H9 (cell line): ENCODE measurements around the gene SNTG2. TPM values are rescaled to one million over a fixed set of nuclear protein-coding genes. Genes with fewer than 3 reads are reported as not detected.

ENCODE experiments used
- DNase-seq: peaks from one replicate; pipeline ENCODE4 v3.0.0-alpha.2; 2017
- H2AFZ ChIP-seq: one replicate; pipeline ENCODE4 v1.6.1; 2013; ENCODE audit warnings: mild to moderate bottlenecking, low read length, control low read depth, moderate library complexity
- H2AK5ac ChIP-seq: 2 replicates; pipeline ENCODE4 v1.6.1; 2013; ENCODE audit warnings: low read length, control low read depth, mixed read lengths; ENCODE audit not compliant: insufficient read length
- H2BK120ac ChIP-seq: one replicate; pipeline ENCODE4 v1.6.1; 2013; ENCODE audit warnings: low read depth, mild to moderate bottlenecking, low read length, control low read depth, inconsistent platforms; ENCODE audit not compliant: poor library complexity, severe bottlenecking
- H2BK12ac ChIP-seq: 2 replicates; pipeline ENCODE4 v1.6.1; 2013; ENCODE audit warnings: low read length, control low read depth, mixed read lengths, low read depth; ENCODE audit not compliant: insufficient read length
- H2BK15ac ChIP-seq: 2 replicates; pipeline ENCODE4 v1.6.1; 2013; ENCODE audit warnings: low read depth, low read length, control low read depth
- H2BK20ac ChIP-seq: one replicate; pipeline ENCODE4 v1.6.1; 2013; ENCODE audit warnings: low read depth, mild to moderate bottlenecking, low read length, control low read depth, inconsistent platforms; ENCODE audit not compliant: poor library complexity, severe bottlenecking
- H2BK5ac ChIP-seq: 2 replicates; pipeline ENCODE4 v1.6.1; 2013; ENCODE audit warnings: low read length, control low read depth, mixed read lengths; ENCODE audit not compliant: insufficient read length
- H3K14ac ChIP-seq: 2 replicates; pipeline ENCODE4 v1.6.1; 2013; ENCODE audit warnings: low read length, control low read depth; ENCODE audit not compliant: insufficient read depth
- H3K18ac ChIP-seq: 2 replicates; pipeline ENCODE4 v1.6.1; 2013; ENCODE audit warnings: low read depth, mild to moderate bottlenecking, mixed read lengths, low read length, control low read depth; ENCODE audit not compliant: insufficient read length
- H3K23ac ChIP-seq: 2 replicates; pipeline ENCODE4 v1.6.1; 2013; ENCODE audit warnings: low read length, control low read depth, mixed read lengths, low read depth; ENCODE audit not compliant: insufficient read length
- H3K23me2 ChIP-seq: 2 replicates; pipeline ENCODE4 v1.6.1; 2013; ENCODE audit warnings: low read depth, mild to moderate bottlenecking, mixed read lengths, low read length, control low read depth; ENCODE audit not compliant: insufficient read length, poor library complexity, severe bottlenecking
- H3K27ac ChIP-seq: 2 replicates; pipeline ENCODE4 v1.5.1; 2013; ENCODE audit warnings: low read length, control low read depth, mixed read lengths, low read depth; ENCODE audit not compliant: insufficient read length
- H3K27me3 ChIP-seq: 2 replicates; pipeline ENCODE4 v1.6.1; 2013; ENCODE audit warnings: low read length, control low read depth, inconsistent platforms; ENCODE audit not compliant: insufficient read depth
- H3K4ac ChIP-seq: 2 replicates; pipeline ENCODE4 v1.6.1; 2013; ENCODE audit warnings: low read depth, mild to moderate bottlenecking, control low read depth, inconsistent platforms, low read length, moderate library complexity
- H3K4me1 ChIP-seq: 2 replicates; pipeline ENCODE4 v1.6.1; 2013; ENCODE audit warnings: low read length, control low read depth, inconsistent platforms; ENCODE audit not compliant: insufficient read depth
- H3K4me2 ChIP-seq: 2 replicates; pipeline ENCODE4 v1.6.1; 2013; ENCODE audit warnings: low read length, control low read depth, mixed read lengths; ENCODE audit not compliant: insufficient read length, insufficient read depth
- H3K56ac ChIP-seq: 2 replicates; pipeline ENCODE4 v1.6.1; 2013; ENCODE audit warnings: low read depth, mild to moderate bottlenecking, mixed read lengths, low read length, control low read depth; ENCODE audit not compliant: insufficient read length
- H3K79me1 ChIP-seq: 2 replicates; pipeline ENCODE4 v1.6.1; 2013; ENCODE audit warnings: low read depth, mild to moderate bottlenecking, moderate library complexity, low read length, control low read depth, inconsistent platforms; ENCODE audit not compliant: insufficient read depth, poor library complexity, severe bottlenecking
- H3K79me2 ChIP-seq: 2 replicates; pipeline ENCODE4 v1.6.1; 2013; ENCODE audit warnings: low read length, control low read depth, inconsistent platforms; ENCODE audit not compliant: insufficient read depth
- H3K9ac ChIP-seq: 2 replicates; pipeline ENCODE4 v1.6.1; 2013; ENCODE audit warnings: low read length, control low read depth, mixed read lengths; ENCODE audit not compliant: insufficient read length; ENCODE audit errors: extremely low read depth
- H3K9me3 ChIP-seq: one replicate; pipeline ENCODE4 v1.6.1; 2013; ENCODE audit warnings: low read depth, low read length, inconsistent platforms; ENCODE audit not compliant: control insufficient read depth
- H3T11ph ChIP-seq: one replicate; pipeline ENCODE4 v1.6.1; 2013; ENCODE audit warnings: mild to moderate bottlenecking, low read length, control low read depth, inconsistent platforms
- H4K20me1 ChIP-seq: one replicate; pipeline ENCODE4 v1.6.1; 2013; ENCODE audit not compliant: control insufficient read depth, insufficient read length, insufficient read depth
- H4K5ac ChIP-seq: 2 replicates; pipeline ENCODE4 v1.6.1; 2013; ENCODE audit warnings: low read depth, mild to moderate bottlenecking, mixed read lengths, low read length, control low read depth; ENCODE audit not compliant: insufficient read length
- H4K8ac ChIP-seq: replicated peaks from 2 replicates; pipeline ENCODE4 v1.6.1; 2013; ENCODE audit warnings: low read length, control low read depth, mixed read lengths, low read depth; ENCODE audit not compliant: insufficient read length
- H4K91ac ChIP-seq: 2 replicates; pipeline ENCODE4 v1.6.1; 2013; ENCODE audit warnings: low read depth, mild to moderate bottlenecking, moderate library complexity, mixed read lengths, low read length, control low read depth; ENCODE audit not compliant: insufficient read length
- H3K27ac Mint-ChIP-seq, 3 experiments: 2 replicates in 2 of 3; 3 replicates in 1 of 3; pipeline ENCODE4 v1.8.0; 2020 to 2021; ENCODE audit warnings: mixed read lengths in 3 of 3, mild to moderate bottlenecking in 1 of 3, moderate library complexity in 1 of 3
- H3K27me3 Mint-ChIP-seq: 2 replicates; pipeline ENCODE4 v1.8.0; 2021; ENCODE audit warnings: low read depth, mild to moderate bottlenecking, moderate library complexity, mixed read lengths
- H3K36me3 Mint-ChIP-seq, 3 experiments: 2 replicates in 2 of 3; 3 replicates in 1 of 3; pipeline ENCODE4 v1.8.0; 2020 to 2021; ENCODE audit warnings: low read depth in 3 of 3, mixed read lengths in 3 of 3; ENCODE audit not compliant: insufficient read depth in 1 of 3
- H3K4me1 Mint-ChIP-seq, 2 experiments: 2 replicates each; pipeline ENCODE4 v1.8.0; 2020; ENCODE audit warnings: mixed read lengths in 2 of 2
- H3K4me3 Mint-ChIP-seq, 2 experiments: 2 replicates in 1 of 2; 3 replicates in 1 of 2; pipeline ENCODE4 v1.8.0; 2020 to 2021; ENCODE audit warnings: mild to moderate bottlenecking in 2 of 2, mixed read lengths in 2 of 2, moderate library complexity in 1 of 2
- H3K9me3 Mint-ChIP-seq, 2 experiments: 2 replicates in 1 of 2; 3 replicates in 1 of 2; pipeline ENCODE4 v1.8.0; 2020; ENCODE audit warnings: mild to moderate bottlenecking in 2 of 2, mixed read lengths in 2 of 2, moderate library complexity in 1 of 2
- CTCF ChIP-seq: fragments of 200-600 bp; sonication (generic); conservative IDR thresholded peaks from 3 replicates; pipeline ENCODE4 v1.8.0; 2021; ENCODE audit warnings: antibody characterized with exemption, mild to moderate bottlenecking
- WGBS: extraction: QIAGEN DNeasy Blood & Tissue Kit; methylation state at CpG from one replicate; pipeline ENCODE4 v1.1.7; 2013; ENCODE audit warnings: missing lambda C conversion rate, low lambda C conversion rate, mixed read lengths; ENCODE audit not compliant: insufficient read length; ENCODE audit errors: extremely low coverage; 5-methylcytosine and 5-hydroxymethylcytosine counted together
- total RNA-seq: library from RNA; stranded (reverse); gene quantifications from 2 replicates; pipeline ENCODE4 v1.2.1, GENCODE V29; 2021

Gene SNTG2
- total RNA-seq, 1 experiment from 2014 or later = 13.2 TPM

- H3K9me3 Mint-ChIP-seq = peaks cover 0 to 11% of the 10 kb centered on the region in 2 experiments; a peak in 3 of 5 replicates
Measured at GRCh38 chr2:1028831-1029230, 78.2 kb downstream of the SNTG2 start.

More at GRCh38 chr2:1028831-1029230, 78.2 kb downstream of the SNTG2 start:
- Histone ChIP-seq H3T11ph (no peak overlapping the region), H3K9ac (no peak overlapping the region), H4K8ac (no peak overlapping the region), H3K4me2 (no peak overlapping the region), H2BK5ac (no peak overlapping the region), H2BK12ac (no peak overlapping the region), H4K91ac (no peak overlapping the region), H3K9me3 (no peaks in the 10 kb centered on the region), H2AK5ac (no peak overlapping the region), H3K23me2 (no peaks in the 10 kb centered on the region), H4K20me1 (no peaks in the 10 kb centered on the region), H3K23ac (no peak overlapping the region), H4K5ac (no peak overlapping the region), H2BK15ac (no peak overlapping the region), H3K14ac (no peak overlapping the region), H3K79me1 (no peaks in the 10 kb centered on the region), H2BK120ac (no peak overlapping the region), H3K27ac (no peak overlapping the region), H2AFZ (no peak overlapping the region), H2BK20ac (no peak overlapping the region), H3K79me2 (peaks cover 5% of the 10 kb centered on the region; the same call in 1 of the 2 replicates), H3K18ac (no peak overlapping the region), H3K4ac (no peak overlapping the region), H3K27me3 (no peaks in the 10 kb centered on the region), H3K4me1 (peaks cover 7% of the 10 kb centered on the region), H3K56ac (no peak overlapping the region)
- WGBS = 100% methylated on average over 1 of the region's 8 CpGs
- no peak overlapping the region for H3K4me3 Mint-ChIP-seq
- H3K27ac Mint-ChIP-seq = peak overlapping the region in 1 of 3 experiments; percentile 69; a peak in 1 of 7 replicates
- peaks cover 32 to 36% of the 10 kb centered on the region in 2 experiments for H3K4me1 Mint-ChIP-seq
- DNase-seq = no peak
- TF ChIP-seq CTCF = no peak
- H3K27me3 Mint-ChIP-seq = peaks cover 2% of the 10 kb centered on the region; the same call in 1 of the 2 replicates
- peaks cover 5 to 11% (median 8%) of the 10 kb centered on the region in 3 experiments; a peak in 5 of 7 replicates for H3K36me3 Mint-ChIP-seq
